WERI-Rb-1 (cell line): ENCODE measurements around the gene DDRGK1.

Source experiments
- DNase-seq: peaks from one replicate; pipeline ENCODE4 v3.0.0-alpha.2; 2020
- H3K27ac ChIP-seq: fragments of 250-450 bp; sonication (Bioruptor Pico); 2 replicates; pipeline ENCODE4 v1.5.1; 2020; ENCODE audit warnings: mild to moderate bottlenecking, moderate library complexity
- H3K27me3 ChIP-seq: fragments of 250-450 bp; sonication (Bioruptor Pico); 2 replicates; pipeline ENCODE4 v1.5.1; 2021; ENCODE audit warnings: mild to moderate bottlenecking, low read depth, moderate library complexity; ENCODE audit not compliant: insufficient read depth, severe bottlenecking
- H3K36me3 ChIP-seq: fragments of 250-450 bp; sonication (Bioruptor Pico); 2 replicates; pipeline ENCODE4 v1.5.1; 2020; ENCODE audit warnings: mild to moderate bottlenecking, moderate library complexity
- H3K4me3 ChIP-seq: 2 replicates; pipeline ENCODE4 v1.5.1; 2011; ENCODE audit warnings: low read depth, mild to moderate bottlenecking, control low read depth, low read length
- H3K9me3 ChIP-seq: fragments of 250-450 bp; sonication (Bioruptor Pico); 2 replicates; pipeline ENCODE4 v1.5.1; 2021; ENCODE audit warnings: mild to moderate bottlenecking, moderate library complexity; ENCODE audit not compliant: severe bottlenecking
- CTCF ChIP-seq: IDR thresholded peaks from 2 replicates; pipeline ENCODE4 v1.5.1; 2011; ENCODE audit warnings: low read depth, mild to moderate bottlenecking, control low read depth, inconsistent platforms, low read length

DDRGK1 gene

GRCh38 chr20:3166913-3167342, 37.6 kb downstream of the DDRGK1 start:
- Histone ChIP-seq H3K27ac (no peak overlapping the region), H3K27me3 (no peaks in the 10 kb centered on the region), H3K4me3 (no peak overlapping the region), H3K36me3 (no peaks in the 10 kb centered on the region), H3K9me3 (no peaks in the 10 kb centered on the region)
- no peak for TF ChIP-seq CTCF
- DNase-seq, result no peak

DNA sequence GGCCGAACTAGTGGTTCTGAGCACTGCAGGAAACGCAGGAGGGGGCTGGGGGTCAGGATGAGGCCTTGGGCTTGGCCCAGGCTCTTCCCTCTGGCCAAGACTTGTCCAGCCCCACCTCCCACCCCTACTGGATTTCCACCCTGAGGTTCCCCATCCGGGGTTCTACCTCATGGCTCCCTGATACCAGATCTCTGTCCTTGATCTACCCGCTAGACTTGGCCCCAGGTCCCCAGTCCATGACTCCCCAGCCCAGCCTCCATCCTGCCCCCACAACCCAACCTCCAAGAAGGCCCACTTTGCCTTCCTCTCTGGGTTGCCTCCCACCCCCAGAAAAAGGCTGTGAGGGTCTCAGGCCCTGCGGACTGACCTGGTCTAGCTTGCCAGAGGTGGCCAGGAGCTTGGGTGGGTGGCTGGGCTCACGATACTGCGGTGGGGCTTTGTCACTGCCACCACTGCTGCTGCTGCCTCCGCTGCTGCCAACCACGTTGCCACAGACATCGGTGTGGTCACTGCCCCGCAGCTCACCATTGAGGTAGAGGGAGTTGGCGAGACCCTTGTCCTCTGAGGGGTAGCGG, 38.1 kb downstream of the DDRGK1 start:
- Histone ChIP-seq H3K36me3 (no peaks in the 10 kb centered on the region), H3K27ac (no peak overlapping the region), H3K9me3 (no peaks in the 10 kb centered on the region), H3K27me3 (no peaks in the 10 kb centered on the region), H3K4me3 (no peak overlapping the region)
- no peak for DNase-seq
- no peak for TF ChIP-seq CTCF

DNA sequence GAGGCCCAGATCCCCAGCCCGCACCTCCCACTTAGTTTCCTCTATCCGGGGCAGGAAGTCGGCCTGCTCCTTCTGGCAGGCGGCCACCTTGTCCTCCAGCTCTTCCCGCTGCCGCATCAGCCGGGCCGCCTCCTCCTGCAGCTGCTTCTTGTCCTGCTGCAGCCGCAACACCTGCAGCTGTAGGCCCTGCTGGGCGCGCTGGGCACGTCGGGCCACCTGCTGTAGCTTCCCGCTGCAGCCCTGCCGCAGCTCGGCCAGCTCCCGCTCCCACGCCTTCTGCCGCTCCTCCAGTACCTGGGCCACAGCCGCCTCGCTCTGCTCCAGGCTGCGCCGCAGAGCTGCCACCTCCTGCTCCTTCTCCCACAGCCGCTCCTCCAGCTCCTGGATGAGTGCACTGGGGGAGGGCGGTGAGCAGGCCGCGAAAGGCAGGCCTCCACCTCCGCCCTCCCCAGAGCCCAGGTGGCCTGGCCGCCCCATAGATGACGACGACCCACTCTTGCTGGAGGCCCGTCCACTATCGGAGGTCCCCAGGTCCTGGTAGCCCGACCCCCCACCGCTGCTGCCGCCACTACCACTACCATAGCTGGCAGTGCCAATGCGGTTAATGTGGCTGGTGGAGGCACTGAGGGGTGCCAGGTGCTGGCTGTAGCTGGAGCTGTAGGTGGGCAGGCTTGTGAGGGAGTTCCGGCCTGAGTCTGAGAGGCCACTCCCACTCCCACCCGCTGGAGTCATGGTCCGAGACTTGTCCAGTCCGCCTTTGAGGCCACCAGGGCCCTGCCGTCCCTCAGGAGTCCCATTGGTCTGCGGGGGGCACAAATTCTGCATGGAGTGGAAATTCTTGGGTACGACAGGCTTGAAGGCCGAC, 38.8 kb downstream of the DDRGK1 start:
- no peak for DNase-seq
- Histone ChIP-seq H3K9me3 (no peaks in the 10 kb centered on the region), H3K27ac (no peak overlapping the region), H3K36me3 (no peaks in the 10 kb centered on the region), H3K27me3 (no peaks in the 10 kb centered on the region), H3K4me3 (no peak overlapping the region)
- no peak for TF ChIP-seq CTCF

GRCh38 chr20:3164763-3165410, 39.6 kb downstream of the DDRGK1 start:
- TF ChIP-seq CTCF, result no peak
- Histone ChIP-seq H3K36me3 (no peaks in the 10 kb centered on the region), H3K27me3 (no peaks in the 10 kb centered on the region), H3K4me3 (no peak overlapping the region), H3K27ac (peak overlapping the region; percentile 26; the same call in 1 of the 2 replicates), H3K9me3 (no peaks in the 10 kb centered on the region)
- DNase-seq, result no peak

- peak overlapping the region; percentile 77 for H3K27ac ChIP-seq
- no peak for DNase-seq
- H3K9me3 ChIP-seq, result no peaks in the 10 kb centered on the region
- H3K36me3 ChIP-seq, result no peaks in the 10 kb centered on the region; the same call in 1 of the 2 replicates
- no peaks in the 10 kb centered on the region for H3K27me3 ChIP-seq
- H3K4me3 ChIP-seq, result no peak overlapping the region
- TF ChIP-seq CTCF, result no peak
Observed at GRCh38 chr20:3164043-3164762, 40.3 kb downstream of the DDRGK1 start.
